Erythroblast (primary cell): Measurements from ENCODE around the gene BCL10.

Experiments
- GATA1 ChIP-seq: IDR thresholded peaks from 2 replicates; pipeline ENCODE4 v1.6.1; 2011; ENCODE audit warnings: low read depth, mild to moderate bottlenecking, control low read depth, low read length, moderate library complexity
- POLR2A ChIP-seq: IDR thresholded peaks from 2 replicates; pipeline ENCODE4 v1.6.1; 2011; ENCODE audit warnings: mild to moderate bottlenecking, low read length

- TF ChIP-seq POLR2A: no peak
- TF ChIP-seq GATA1: no peak
Measured at GRCh38 chr1:85307987-85308832, 31.8 kb upstream of the BCL10 start.
